ENCODE results near the gene EPHA6.

DNA sequence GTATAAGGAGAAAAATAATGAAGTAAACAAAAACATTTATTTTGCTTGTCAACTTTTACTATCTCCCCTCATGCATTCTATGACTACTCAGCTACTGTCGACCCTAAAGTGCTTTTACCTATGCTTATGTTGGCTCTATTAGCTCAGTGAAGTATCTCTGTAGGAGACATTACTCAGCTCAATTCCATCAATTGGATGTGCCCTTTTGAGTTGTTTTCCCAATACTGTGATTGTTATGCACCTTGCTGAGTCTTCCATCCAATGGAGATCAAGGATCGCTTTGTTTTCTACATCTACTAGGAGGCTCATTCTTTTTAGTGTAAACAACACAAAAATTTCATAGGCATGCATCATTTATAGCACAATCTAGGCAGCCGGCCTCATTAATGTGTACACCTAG is 546.4 kb downstream of the EPHA6 start:
- TF ChIP-seq ZFX (CRISPR knock-in tag; IDR thresholded peaks at IDR 0.05) (no peak), TEAD4 (IDR thresholded peaks at IDR 0.05; ENCODE audit: low read length) (no peak), TEAD4 (CRISPR knock-in tag; IDR thresholded peaks at IDR 0.05; ENCODE audit: borderline replicate concordance) (no peak)

Measured in K562 (cell line).